Mesodermal cell (in vitro differentiated cells): ENCODE results near the gene TNPO3.
"Not testable (repeated sequence)": the region's sequence is repeated elsewhere in the genome, so short reads cannot be mapped to it uniquely, and the experiment has no call there.

ENCODE experiments used
- H3K27ac ChIP-seq: 2 replicates; pipeline ENCODE4 v1.7.0; 2013; ENCODE audit warnings: mild to moderate bottlenecking, low read depth, low read length, moderate library complexity; ENCODE audit not compliant: severe bottlenecking
- H3K36me3 ChIP-seq: 2 replicates; pipeline ENCODE4 v1.7.1; 2013; ENCODE audit warnings: mild to moderate bottlenecking, low read length, moderate library complexity; ENCODE audit not compliant: control insufficient read depth, insufficient read depth
- H3K4me1 ChIP-seq: one replicate; pipeline ENCODE4 v1.7.1; 2013; ENCODE audit warnings: mild to moderate bottlenecking, low read length; ENCODE audit not compliant: insufficient read depth, control insufficient read depth, poor library complexity, severe bottlenecking
- H3K4me3 ChIP-seq: 2 replicates; pipeline ENCODE4 v1.7.0; 2013; ENCODE audit warnings: low read length, control low read depth, mild to moderate bottlenecking; ENCODE audit not compliant: insufficient read depth, poor library complexity, severe bottlenecking; ENCODE audit errors: extremely low read depth
- H3K9me3 ChIP-seq: 2 replicates; pipeline ENCODE4 v1.7.1; 2013; ENCODE audit warnings: mild to moderate bottlenecking, low read length, moderate library complexity; ENCODE audit not compliant: control insufficient read depth
- WGBS, 2 experiments: methylation state at CpG; one replicate each; pipeline ENCODE4 v1.1.5; 2013; ENCODE audit warnings: missing lambda C conversion rate in 2 of 2; ENCODE audit not compliant: insufficient coverage in 2 of 2; 5-methylcytosine and 5-hydroxymethylcytosine counted together

Gene TNPO3

DNA sequence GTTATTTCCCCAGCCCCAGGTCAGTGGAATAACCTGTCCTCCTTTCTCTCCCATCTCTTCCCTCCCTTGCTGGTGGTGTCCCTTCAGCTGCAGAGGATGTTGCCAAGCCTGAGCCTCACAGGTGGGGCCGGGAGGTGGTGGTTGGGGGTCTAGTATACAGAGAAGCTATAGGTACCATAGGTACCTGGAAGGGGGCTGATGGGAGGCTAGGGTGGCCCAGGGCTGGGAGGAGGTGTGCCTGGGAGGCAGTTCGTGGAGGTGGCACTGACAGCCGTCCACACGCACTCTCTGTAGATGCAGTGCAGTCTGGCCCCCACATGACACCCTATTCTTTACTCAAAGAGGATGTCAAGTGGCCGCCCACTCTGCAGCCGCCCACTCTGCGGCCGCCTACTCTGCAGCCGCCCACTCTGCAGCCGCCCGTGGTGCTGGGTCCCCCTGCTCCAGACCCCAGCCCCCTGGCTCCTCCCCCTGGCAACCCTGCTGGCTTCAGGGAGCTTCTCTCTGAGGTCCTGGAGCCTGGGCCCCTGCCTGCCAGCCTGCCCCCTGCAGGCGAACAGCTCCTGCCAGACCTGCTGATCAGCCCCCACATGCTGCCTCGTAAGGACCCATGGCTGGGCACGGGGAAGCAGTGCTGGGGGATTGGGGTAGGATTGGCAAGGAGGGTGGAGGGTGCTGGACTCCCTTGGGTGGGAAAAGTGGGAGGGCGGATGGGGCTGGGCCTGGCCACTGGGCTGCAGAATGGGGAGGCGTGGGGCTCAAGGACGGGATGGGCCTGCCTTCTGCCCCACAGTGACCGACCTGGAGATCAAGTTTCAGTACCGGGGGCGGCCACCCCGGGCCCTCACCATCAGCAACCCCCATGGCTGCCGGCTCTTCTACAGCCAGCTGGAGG lies 107.7 kb downstream of the TNPO3 start:
- no peak overlapping the region for H3K27ac ChIP-seq
- WGBS, 2 experiments, result 87 to 89% methylated on average over 15 to 18 of the region's 22 CpGs

DNA sequence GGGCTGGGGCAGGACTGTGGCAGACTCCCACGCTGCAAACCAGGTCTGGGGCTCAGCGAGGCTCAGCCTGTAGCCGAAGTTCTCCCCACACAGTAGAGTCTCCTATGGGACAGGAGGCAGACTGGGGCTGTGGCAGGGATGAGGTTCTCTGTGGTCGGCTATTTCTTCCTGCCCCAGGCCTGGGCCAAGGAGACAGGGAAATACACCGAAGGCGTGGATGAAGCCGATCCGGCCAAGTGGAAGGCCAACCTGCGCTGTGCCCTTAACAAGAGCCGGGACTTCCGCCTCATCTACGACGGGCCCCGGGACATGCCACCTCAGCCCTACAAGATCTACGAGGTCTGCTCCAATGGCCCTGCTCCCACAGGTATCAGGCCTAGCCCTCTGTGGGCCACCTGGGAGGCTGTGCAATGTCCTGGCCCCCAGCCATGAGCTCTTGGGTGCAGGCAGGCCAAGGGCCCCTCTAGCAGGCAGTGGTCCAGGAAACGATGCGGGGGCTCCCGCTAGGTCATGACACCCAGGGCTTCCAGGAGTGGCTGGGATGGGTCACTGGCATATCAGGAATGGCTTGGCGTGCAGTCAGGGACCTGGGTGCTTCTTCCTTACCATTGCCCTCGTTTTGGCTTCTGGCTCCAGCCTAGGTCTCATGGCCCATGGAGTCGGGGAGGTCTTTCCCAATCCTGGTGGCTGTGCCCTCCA lies 109.1 kb downstream of the TNPO3 start:
- Histone ChIP-seq H3K36me3 (peaks cover 4% of the 10 kb centered on the region), H3K27ac (no peak overlapping the region), H3K9me3 (no peaks in the 10 kb centered on the region), H3K4me3 (no peak overlapping the region), H3K4me1 (no peaks in the 10 kb centered on the region)
- 93 to 97% methylated on average over 20 to 21 of the region's 21 CpGs for WGBS, 2 experiments

More for the DNA sequence above, 107.7 kb downstream of the TNPO3 start:
- peaks cover 10% of the 10 kb centered on the region for H3K36me3 ChIP-seq
- H3K4me1 ChIP-seq, result no peaks in the 10 kb centered on the region
- H3K9me3 ChIP-seq, result no peaks in the 10 kb centered on the region
- H3K4me3 ChIP-seq, result no peak overlapping the region

DNA sequence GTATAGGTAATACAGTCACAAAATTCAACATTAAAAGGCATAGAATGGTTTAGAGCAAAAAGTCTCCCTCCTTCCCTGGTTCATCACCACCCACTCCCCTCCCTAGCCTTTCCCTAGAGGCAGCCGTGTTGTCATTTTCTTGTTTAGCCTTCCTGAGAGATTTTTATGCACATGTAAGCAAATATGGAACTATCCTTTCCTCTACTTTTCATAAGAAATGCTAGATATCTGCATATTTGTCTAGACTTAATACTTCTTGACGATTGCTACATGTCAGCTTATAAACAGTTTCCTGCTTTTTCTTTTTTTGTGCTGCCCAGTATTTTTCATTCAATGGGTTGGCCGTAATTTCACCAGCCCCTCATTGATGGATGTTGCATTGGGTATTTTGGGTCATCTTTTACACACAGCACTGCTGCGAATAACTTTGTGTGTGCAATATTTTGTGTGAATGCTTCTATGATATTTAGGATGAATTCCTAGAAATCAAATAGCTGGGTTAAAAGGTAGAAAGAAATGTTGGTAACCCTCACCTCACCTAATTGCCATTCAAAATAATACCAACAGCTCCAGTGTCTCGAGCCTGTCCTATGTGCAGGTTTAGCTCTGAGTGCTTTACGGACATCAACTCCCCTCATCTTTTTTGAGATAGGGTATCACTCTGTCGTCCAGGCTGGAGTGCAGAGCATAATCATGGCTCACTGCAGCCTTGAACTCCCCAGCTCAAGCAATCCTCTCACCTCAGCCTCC lies 110.2 kb downstream of the TNPO3 start:
- Histone ChIP-seq H3K27ac (no peak overlapping the region), H3K4me3 (no peak overlapping the region), H3K4me1 (no peaks in the 10 kb centered on the region), H3K36me3 (peaks cover under 1% of the 10 kb centered on the region), H3K9me3 (no peaks in the 10 kb centered on the region)
- 92 to 96% methylated on average over 2 to 3 of the region's 7 CpGs for WGBS, 2 experiments

DNA sequence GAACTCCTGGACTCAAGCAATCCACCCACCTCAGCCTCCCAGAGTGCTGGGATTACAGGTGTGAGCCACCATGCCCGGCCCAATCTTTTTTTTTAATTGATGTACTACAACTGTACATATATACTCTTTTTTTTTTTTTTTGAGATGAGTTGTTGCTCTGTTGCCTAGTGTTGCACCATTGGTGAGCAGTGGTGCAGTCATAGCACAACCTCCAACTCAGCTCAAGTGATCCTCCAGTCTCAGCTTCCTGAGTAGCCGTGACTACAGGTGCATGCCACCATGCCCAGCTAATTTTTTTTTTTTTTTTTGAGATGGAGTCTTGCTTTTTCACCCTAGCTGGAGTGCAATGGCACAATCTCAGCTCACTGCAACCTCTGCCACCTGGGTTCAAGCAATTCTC lies 111.7 kb downstream of the TNPO3 start:
- H3K4me3 ChIP-seq, H3K9me3 ChIP-seq, H3K4me1 ChIP-seq, H3K36me3 ChIP-seq, H3K27ac ChIP-seq: not testable (repeated sequence)
- WGBS, 2 experiments, result 100% methylated on average over 1 of the region's 2 CpGs; no CpG with 5 or more reads in 1 of the 2 experiments

DNA sequence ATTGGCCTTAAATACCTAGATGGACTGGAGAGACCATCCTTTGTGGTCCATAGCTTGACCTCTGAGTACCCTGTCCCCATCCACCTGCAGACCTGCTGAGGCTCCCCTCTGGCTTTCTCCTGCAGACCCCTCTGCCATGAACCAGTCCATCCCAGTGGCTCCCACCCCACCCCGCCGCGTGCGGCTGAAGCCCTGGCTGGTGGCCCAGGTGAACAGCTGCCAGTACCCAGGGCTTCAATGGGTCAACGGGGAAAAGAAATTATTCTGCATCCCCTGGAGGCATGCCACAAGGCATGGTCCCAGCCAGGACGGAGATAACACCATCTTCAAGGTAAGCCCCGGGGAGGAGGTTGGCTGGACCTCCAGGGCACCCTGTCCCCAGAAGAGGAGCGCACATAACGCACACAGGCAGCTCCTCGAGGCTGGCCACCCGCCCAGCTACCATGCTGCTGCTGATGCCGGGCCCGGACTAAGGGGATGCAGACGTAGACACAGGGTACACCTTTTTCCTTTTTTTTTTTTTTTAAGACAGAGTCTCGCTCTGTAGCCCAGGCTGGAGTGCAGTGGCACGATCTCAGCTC lies 112.9 kb downstream of the TNPO3 start:
- Histone ChIP-seq H3K36me3 (no peaks in the 10 kb centered on the region), H3K4me1 (no peaks in the 10 kb centered on the region), H3K27ac (no peak overlapping the region), H3K4me3 (no peak overlapping the region), H3K9me3 (no peaks in the 10 kb centered on the region)
- WGBS, 2 experiments, result 91 to 98% methylated on average over 11 to 14 of the region's 16 CpGs

DNA sequence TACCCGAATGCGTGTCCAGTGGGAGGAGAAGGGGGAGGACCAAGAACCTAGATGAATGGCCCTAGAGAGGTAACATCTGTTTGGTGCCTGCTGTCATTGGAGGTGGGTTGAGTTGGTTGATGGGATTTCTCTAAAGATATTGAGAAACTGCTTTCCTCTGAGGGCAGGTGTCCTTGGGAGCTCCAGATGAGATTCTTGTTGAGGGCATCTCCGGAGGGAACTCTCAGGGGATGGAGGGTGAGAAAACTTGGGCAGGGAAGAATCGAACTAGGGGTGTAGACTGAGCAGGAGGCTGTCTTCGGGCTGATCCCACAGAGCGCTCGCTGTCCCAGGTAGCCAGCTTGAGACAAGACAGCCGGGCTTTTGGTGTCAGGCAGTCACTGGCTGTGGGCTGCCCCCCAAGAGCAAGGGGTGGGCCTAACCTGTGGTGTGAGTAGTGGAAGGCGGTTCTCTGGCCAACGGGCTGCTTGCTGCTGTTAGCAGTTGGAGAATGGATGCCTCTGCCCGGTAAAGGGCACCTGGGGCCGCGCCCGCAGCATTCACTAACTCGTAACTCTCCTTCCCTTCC lies 113.5 kb downstream of the TNPO3 start:
- Histone ChIP-seq H3K36me3 (no peaks in the 10 kb centered on the region), H3K9me3 (no peaks in the 10 kb centered on the region)
- 71 to 77% methylated on average over 8 to 10 of the region's 15 CpGs for WGBS, 2 experiments

DNA sequence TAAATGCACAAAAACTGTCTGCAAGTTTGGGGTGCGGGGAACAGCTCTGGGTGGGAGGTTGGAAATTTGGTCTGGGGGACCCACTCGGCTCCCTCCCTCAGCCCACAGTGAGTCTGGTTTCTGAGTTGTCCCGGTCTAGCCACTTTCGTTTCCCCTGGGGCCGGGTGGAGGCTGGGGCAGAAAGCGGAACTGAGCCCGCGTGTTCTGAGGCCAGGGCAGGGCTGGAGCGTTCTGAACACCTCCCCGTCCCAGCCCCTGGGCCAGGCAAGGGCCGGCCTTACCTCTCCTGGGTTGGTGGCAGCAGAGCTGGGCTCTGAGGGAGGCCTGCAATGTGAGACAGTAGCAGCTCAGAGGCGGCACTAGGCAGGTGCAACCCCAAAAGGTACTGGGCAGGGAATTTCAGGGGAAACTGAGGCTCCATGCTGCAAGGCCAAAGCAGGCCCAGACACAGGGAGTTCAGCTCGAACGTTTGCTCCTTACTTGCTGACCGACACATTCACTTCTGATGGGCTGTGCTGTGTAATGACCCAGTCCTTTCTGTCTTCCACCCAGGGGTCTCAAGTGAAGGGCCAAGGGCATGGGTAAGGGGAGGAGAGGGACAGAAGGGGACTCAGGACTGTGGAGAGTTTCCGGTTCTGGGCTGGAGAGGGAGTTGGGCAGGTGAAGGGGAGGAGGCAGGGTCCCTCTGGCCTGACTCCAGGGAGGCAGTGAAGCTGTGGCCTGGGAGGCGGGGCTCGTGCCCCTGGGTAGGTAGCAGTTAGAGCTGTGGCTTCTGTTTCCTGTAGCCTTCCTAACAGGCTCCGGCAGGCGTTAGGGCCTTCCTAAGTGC lies 114.2 kb downstream of the TNPO3 start:
- WGBS, 2 experiments, result 73 to 84% methylated on average over 15 to 17 of the region's 20 CpGs
- H3K4me1 ChIP-seq, result no peaks in the 10 kb centered on the region

More for the DNA sequence above, 113.5 kb downstream of the TNPO3 start:
- Histone ChIP-seq H3K27ac (no peak overlapping the region), H3K4me3 (no peak overlapping the region), H3K4me1 (no peaks in the 10 kb centered on the region)

DNA sequence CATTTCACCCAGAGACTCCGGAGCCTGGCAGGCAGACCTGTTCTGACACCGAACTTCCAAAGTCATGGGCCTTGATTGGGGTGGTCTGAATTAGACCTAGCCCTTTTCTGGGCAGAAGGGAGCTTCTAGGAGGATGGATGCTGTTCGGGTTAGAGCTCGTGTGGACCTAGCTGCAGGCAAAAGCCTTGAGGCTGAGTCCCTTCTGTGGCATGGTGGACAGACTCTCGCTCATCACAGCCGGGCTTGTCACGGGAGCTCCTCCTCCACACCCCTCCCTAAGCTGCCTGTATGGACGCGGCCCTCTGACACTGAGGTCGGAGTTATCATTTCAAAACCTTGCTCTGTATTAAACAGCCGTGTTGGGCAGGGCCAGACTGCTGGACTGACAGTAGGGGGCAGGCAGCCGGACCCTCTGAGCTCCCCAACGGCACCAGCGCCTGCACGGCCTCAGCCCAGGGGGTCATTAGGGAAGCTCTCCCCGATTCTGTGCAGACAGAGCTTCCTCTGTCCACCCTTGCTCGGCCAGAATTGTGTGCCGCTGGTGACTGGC lies 115.0 kb downstream of the TNPO3 start:
- Histone ChIP-seq H3K4me3 (no peak overlapping the region), H3K9me3 (no peaks in the 10 kb centered on the region), H3K27ac (no peak overlapping the region), H3K4me1 (no peaks in the 10 kb centered on the region), H3K36me3 (no peaks in the 10 kb centered on the region)
- WGBS, 2 experiments, result 86 to 87% methylated on average over 15 to 16 of the region's 18 CpGs

More for the DNA sequence above, 114.2 kb downstream of the TNPO3 start:
- Histone ChIP-seq H3K36me3 (no peaks in the 10 kb centered on the region), H3K4me3 (no peak overlapping the region), H3K27ac (no peak overlapping the region), H3K9me3 (no peaks in the 10 kb centered on the region)

DNA sequence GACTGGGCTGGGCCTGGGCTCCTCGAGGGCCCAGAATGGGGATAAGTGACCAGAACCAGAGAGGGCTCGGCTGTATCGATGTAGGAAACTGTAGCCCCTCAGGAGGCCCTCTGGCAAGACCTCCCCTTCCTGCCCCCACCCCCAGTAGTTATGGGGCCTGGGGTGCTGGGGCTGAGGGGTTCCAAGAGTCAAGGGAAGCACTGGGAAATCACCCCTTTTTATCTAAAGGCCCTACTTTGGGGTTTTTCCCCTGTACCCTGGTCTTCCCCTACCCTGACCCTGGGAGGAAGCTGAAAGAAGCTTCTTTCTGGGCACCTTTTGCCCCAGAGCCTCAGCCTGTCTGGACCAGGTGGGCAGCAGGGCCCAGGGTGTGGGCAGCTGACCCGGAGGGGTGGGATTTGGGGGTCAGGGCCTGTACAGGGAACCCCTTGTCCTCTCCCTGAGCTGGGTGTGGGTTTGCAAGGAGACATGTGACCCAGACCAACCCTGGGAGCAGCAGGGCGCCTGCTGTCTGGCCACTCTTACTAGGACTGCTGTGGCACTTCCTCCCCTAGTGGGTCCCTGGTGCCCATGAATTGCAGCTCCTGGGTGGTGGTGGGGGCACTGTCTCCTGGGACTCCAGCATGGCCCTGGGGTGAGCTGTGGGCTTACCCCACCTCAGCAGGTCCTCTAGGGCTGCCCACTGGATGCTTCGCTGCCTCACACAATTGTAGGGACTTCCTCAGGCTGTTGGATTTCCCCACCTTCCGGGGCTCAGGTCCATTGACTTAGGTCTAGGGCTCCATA lies 115.6 kb downstream of the TNPO3 start:
- no peak overlapping the region for H3K4me3 ChIP-seq

More for the DNA sequence above, 115.6 kb downstream of the TNPO3 start:
- H3K4me1 ChIP-seq, result no peaks in the 10 kb centered on the region
- H3K36me3 ChIP-seq, result no peaks in the 10 kb centered on the region
- WGBS, 2 experiments, result 93 to 98% methylated on average over 3 to 4 of the region's 7 CpGs
- H3K27ac ChIP-seq, result no peak overlapping the region
- no peaks in the 10 kb centered on the region for H3K9me3 ChIP-seq
